ENCODE data around the gene RNU1-2.
A peak's percentile ranks its signal among the peaks of the same experiment; 100 is the strongest.
"Not testable (repeated sequence)": the region's sequence is repeated elsewhere in the genome, so short reads cannot be mapped to it uniquely, and the experiment has no call there.

RNU1-2 gene

DNA sequence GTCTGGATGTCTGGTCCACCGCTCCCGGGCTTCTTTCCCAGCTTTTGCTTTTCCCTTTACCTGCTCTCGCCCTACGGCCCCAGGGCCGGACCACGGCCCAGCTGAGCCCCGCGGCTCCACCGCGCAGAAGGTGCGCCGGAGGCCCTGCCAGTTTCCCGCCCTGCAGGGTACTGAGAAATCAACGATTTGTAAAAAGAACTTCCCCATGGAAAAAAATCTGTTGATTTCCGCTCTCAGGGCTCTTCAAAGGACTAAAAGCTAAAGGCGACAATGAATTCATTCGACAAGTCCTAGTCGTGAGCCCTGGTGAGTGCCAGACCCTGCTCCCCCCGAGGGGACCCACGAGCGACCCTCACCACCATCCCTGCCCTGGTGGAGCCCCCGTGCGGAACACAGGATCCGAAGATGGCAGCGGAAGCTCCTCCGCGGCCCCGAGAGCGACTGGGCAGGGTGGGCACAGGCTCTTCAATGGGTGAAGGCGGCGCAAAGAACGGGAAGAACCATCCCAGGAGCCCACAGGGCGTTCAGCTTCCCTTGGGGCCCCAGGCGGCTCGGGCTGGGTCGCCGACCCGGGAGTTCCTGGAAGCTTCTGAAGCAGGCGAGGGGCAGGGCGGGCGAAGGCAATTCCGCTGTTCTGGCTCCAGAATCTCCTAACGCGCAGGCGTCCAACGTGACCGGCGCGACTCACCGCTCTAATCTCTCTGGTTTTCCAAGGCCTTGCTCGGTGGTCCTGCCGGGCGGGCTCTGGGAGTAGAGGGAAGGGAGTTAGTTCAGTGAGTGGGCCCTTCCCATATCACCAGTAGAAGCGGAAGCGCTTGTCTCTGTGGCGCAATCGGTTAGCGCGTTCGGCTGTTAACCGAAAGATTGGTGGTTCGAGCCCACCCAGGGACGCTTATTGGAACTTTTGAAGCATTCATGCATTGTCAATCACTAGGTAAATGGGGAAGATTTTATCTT, 6.6 kb upstream of the RNU1-2 start:
- DNase-seq = peak in 2 of 5 donors; percentile 36 to 43

DNA sequence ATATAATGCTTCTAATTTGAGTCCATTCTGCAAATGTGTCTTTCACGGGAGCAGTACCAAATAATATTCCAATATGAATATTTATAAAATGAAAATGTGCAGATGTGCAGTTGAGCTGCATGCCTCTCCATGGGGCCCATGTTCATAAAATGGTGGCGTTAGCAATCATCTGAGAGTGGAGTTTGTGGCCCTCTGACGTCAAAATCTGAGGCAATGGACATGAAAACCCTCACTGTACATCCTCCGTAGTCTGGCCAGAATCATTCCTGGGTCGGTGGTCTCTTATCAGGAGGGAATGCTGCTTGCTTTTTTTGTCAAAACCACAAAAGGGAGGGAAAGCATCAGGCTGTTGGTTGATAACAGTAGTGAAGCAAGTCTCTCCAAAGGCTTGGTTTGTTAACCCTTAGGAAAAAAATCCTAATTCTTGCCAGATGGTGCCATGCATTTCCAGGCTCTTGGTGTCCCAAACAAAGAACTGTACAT, 5.2 kb upstream of the RNU1-2 start:
- DNase-seq = not testable (repeated sequence)

DNA sequence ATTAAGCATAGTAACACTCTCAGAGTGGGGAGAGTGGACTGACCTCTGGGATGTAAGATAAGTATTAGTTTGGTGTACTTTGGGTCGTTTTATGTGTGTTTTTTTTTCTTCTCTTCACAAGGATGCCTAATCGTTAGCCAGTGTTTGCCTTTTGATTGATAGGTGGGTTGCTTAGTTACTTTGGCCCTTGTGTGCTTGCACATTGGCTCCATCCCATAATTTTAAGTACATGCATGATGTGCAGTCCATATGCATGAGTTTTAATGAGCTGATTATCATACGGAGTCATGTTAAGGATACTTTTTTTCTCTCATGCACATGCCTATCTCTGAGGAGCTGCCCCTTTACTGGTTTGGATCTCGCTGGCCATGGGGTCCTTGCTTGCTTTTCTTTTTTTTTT, 4.7 kb upstream of the RNU1-2 start:
- DNase-seq = not testable (repeated sequence)

DNA sequence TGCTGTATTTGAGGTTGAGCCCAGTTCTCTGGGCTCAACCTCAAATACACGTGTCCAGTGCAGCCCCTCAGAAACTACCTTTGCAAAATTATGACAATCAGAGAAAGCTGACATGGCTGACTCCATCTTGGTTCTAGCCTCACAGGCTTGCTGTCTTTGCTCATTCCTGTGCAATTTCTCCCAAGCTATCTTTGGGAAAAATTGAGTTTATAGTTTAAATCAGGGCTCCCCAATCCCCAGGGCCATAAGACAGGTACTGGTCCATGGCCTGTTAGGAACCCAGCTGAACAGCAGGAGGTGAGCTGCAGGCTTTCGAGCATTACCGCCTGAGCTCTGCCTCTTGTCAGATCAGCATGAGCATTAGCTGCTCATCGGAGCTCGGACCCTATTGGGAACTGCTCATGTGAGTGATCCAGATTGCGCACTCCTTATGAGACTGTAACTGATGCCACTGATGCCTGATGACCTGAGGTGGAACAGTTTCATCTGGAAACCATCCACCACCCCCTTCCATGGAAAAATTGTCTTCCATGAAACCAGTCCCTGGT, 2.7 kb upstream of the RNU1-2 start:
- not testable (repeated sequence) for DNase-seq

DNA sequence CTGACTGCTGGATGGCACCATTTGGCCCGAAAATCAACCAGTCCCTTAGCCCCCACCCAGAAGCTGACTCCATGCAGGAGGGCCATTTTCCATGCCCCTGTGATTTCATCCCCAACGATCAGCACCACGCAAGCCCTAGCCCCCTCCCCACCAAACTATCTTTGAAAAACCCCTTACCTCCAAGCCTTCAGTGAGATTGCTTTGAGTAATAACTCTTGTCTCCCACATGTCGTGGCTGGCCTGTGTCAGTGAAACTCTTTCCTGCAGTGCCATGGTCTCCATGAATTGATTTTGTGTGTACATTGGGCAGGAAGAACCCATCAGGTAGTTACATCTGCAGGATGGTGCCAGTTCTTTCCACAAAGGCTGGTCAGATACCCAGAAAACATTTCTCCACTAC, 2.0 kb upstream of the RNU1-2 start:
- not testable (repeated sequence) for DNase-seq

DNA sequence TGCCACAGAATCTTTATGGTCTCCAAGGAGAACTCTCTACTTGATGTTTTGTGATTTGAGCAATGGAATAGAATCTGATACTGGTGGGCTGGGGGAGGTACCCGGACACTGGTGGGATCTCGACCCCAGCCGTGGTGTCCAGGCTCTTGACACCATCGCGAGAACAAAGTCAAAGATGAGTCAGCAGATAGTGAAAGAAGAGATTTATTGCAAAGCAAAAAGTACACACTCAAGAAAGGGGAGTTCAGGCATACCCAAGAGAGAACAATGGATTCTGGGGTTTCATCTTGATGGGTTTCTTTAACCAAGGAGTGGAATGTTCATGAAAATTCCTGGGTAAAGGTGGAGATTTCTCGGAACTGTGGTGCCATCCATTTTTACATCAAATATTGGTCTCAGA, 1.4 kb upstream of the RNU1-2 start:
- DNase-seq = not testable (repeated sequence)

DNA sequence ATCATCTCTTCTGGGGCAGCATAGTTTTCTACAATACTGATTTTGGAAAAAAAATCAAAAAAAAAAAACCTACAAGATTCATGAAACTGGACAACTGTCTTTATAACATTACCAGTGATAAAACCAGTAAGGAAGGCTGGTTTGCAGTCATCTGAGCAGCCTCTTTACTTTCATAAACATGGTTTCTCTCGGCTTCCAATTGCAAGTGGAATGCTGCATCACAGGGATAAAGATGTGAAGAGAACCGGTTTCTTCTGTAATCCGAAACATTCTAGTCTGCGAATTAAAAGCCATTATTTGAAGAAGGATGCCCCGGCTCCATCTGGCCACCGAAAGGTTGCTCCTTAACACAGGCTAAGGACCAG, 565 bp upstream of the RNU1-2 start:
- not testable (repeated sequence) for DNase-seq

DNA sequence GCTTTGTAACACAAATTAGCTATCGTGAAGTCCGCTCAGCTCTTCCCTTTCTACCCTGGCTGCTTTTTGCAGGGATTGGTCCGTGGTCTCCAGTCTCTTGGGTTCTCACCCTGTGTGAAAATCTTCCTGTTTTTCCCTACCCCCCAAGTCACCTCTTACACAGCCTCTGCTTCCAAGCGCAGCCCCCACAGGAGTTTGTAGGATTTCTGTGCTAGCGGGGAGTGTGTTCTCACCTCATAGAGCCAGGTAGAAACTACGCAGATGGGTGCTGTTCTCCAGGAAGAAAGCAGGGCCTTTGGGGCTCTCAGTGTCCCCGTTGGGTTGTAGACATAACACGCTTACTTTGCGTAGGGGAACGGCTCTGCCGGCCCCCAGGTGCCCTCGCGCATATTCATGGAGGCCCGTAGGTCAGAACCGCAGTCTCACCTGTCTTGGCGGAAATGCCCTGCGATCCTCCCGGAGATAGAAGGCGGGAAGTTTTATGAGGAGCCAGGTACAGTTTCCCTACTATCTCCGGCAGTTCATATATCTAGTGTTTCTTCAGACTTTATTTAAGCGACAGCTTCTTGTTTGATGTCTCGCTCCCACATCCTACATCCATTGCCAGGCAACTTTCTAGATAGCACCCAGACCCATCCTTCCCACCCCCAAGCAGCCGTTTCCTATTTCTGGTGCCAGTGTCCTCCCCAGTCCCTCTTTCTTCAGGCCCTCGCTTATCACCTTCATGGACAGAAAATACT, 706 bp downstream of the RNU1-2 start:
- peak in 4 of 5 donors; percentile 39 to 86 (median 61) for DNase-seq

DNA sequence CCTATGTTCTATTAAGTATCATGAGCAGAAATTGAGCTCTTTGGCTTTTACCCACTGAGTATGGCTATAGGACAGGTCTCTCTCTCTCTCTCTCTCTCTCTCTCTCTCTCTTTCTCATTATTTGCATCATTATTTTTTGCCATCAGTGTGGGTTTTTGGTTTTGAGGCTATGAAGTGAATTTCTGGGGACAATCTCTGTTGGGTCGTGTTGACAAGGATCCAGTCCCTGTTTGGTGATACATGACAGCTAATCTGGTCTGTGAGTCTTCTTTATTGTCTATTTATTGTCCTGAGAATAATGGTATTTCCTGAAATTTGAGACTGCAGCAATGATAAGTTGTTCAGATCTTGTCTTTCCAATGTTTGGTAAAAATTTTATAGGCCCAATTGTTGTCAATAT, 1.9 kb downstream of the RNU1-2 start:
- not testable (repeated sequence) for DNase-seq

DNA sequence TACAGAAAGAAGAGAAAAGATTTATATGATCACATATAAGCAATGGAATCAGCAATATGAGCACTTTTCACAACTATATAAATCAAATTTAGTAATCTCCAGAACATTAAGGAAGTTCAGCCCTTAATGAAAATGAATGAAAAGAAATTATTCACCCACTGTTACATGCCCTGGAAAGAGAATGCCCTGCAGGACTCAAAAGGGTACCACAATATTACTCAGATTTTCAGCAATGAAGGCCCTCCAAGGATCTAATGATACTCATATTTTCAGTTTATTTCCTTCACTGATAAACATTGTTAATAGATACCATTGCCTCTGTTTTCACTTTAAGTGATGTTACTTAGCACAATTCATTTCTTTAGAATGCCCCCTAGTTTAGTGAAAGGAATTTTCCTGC, 2.5 kb downstream of the RNU1-2 start:
- DNase-seq = not testable (repeated sequence)

DNA sequence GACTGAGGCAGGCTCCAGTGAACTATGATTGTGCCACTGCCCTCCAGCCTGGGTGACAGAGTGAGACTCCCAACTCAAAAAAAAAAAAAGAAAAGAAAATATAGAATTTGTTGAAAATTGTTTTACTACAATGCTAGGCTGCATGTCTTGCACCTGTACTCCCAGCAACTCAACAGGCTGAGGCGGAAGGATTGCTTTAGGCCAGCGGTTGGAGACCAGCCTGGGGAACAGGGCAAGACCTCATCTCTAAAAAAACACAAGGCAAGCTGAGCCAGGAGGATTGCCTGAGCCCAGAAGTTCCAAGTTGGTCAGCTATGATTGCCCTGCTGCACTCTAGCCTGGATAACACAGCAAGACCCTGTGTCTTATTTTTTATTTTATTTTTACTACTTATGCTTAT, 3.2 kb downstream of the RNU1-2 start:
- DNase-seq = not testable (repeated sequence)

DNA sequence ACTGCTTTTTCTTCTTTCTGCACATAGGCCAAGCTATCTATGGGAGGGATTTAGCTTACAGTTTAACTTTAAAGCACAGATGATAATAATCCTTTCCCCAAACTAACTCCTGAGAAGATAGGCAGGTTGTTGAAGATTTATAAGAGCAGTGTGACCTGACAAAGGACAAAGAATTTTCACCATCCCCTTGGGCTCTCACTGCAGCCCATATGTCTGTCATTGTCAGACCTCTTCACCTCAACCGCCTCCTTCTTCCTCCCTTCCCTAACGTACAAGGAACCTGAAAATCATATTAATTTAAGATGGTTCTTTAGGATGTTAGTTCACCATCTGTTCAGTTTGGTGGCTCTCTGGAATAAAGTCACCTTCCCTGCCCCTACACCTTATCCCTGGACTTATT, 5.0 kb downstream of the RNU1-2 start:
- DNase-seq = no peak

DNA sequence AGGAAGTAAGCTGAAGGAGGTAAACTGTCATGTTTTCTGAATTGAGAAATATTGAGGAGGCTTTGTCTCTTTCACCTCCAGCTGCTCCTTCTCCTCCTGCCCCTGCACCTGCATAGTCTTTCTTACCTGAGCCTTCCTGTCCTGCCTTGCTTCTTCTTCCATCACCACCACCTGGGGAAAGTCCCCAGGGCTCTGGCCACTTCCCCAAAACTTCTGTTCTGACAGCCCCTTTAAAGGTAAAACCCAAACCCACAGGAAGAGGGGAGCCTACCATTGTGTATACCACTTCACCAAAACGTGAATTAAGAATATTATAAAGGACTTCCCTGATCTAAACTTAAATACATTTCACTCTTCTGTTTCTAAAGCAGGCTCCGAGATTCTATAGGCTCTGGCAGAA, 5.6 kb downstream of the RNU1-2 start:
- DNase-seq = not testable (repeated sequence)

DNA sequence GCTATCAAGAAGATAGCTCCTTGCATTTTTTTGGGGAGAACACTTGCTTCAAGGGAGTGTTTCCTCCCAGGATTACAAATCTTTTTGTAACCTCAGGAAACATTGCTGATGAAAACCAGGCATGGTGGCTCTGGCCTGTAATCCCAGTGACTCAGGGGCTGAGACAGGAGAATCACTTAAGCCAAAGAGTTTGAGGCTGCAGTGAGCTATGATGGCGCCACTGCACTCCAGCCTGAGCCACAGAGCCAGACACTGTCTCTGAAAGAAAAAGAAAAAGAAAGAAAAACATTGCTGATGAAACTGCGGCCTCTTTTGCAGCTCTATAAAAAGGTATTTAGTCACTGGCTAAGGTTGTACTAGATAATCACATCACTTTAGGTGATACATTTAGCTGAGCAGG, 7.3 kb downstream of the RNU1-2 start:
- DNase-seq = no peak

DNA sequence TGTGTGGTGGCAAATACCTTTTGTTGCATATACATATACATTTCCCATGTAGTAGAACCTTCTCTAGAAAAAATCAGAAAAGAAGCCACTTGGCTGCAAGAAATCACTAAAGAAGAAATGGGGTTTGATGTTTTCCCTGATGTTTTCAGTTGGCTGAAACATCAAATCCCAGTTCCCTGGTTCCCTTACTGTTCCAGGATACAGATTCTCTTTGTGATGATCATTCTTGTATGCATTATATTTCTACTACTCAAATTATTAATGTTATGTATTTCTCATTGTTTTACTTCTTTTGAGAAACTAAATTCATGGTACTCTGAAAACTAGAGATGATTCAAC, 7.6 kb downstream of the RNU1-2 start:
- DNase-seq = no peak

DNA sequence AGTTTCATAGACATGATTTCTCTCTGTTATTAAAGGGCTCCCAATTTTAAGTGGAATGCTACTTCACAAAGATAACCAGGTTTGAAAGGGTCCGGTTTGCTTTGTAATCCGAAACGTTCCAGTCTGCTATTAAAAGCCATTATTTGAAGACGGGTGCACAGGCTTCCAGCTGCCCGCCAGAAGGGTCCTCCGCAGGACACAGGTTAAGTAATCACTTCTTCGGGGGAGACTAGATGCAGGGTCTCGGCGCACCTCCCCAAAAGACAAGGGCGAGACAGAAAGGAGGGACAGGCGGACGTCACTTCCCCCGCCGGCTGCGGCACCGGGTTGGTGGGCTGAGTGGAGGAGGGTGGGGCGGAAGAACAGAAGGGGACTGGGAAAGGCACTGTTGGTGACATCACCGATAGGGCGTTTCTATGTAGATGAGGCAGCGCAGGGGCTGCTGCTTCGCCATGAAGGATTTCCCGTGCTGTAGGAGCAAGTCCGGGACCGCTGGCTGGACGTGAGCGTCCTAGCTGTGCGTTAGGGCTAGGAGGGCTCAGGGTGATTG, 8.9 kb downstream of the RNU1-2 start:
- DNase-seq = peak; percentile 93 to 100 (median 99)

DNA sequence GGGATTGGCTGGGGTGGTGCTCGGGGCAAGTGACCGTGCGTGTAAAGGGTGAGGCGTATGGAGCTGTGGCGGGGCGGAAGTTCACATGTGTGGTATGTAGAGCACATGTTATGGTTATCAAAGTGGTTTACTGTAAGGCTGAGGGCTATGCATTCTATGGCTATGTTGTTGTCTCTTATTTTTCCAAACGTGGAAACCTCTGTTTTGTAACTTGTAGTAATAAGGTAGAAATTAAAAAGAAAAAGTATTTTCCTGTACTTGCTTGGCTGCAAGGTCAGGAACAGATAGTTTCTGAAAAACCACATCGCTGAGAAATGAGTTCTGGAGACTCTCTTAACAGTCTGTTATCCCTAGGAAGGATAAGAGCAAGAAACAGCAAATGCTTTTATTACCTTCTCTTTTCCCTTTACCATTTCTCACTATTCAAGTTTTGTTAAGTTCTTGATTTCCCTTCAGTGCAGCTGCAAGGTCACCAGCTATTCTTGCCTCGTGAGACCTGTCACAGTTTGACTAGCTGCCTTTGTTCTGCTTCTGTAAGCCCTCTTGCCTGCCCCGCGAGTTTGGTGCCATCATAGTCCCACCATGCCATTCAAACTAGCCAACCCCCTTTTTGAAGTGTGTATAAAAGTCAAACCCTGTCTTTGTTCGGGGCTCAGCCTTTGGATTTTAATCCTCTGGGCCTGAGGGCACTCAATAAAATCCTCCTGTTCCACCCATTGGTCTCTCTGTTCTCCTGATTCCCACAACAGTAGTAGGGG, 9.5 kb downstream of the RNU1-2 start:
- DNase-seq = peak in 1 of 5 donors; percentile 34

DNA sequence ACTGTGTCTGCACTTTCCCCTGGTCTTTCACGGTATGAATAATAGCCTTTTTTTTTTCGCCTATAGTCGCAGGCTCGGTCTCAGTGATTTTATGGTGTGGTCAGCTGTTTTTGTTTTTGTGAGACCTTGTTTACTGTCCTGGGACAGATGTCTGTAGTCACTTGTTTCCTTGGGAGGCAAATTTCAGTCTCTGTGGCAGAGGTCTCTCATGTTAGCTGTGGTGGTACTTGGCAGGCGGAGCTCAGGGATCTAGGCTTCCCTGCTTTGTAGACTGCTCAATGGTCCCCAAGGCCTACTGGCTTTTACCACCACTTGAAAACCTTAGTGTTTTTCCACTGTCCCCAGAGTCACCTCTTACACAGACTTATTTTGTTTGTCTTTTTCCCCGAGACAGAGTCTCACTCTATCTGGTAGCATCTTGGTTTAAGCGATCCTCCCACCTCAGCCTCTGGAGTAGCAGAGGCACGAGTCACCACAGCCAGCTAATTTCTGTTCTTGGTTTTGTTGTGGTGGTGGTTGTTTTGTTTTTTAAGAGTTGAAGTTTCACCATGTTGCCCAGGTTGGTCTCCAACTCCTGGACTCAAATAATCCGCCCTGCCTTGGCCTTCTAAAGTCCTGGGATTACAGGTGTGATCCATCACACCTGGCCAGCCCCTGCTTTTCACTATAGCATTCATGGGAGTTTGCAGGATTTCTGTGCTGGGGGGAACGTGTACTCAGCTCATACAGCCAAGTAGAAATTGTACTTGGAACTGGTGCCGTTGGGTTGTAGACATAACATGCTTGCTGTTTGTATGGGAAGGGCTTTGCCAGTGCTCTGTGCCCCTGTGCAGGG, 10.3 kb downstream of the RNU1-2 start:
- no peak for DNase-seq

DNA sequence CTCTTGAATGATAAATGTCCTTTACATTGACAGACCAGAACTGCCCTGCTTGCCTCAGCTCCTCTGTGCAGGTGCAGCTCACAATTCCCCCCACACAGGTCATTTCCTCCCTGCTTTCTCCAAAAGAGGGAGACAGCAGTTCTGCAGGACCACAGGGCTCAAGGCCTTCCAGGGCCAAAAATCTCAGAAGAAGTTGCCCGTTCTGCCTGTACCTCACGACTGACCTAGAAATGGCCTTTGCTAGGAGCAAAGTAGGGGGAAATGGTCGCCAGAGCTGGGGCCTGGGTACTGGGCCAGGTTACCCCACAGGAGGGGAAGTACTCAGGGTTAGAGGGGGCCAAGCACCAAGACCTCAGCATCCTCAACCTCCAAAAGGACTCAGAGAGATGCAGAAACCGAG, 11.1 kb downstream of the RNU1-2 start:
- no peak for DNase-seq

DNA sequence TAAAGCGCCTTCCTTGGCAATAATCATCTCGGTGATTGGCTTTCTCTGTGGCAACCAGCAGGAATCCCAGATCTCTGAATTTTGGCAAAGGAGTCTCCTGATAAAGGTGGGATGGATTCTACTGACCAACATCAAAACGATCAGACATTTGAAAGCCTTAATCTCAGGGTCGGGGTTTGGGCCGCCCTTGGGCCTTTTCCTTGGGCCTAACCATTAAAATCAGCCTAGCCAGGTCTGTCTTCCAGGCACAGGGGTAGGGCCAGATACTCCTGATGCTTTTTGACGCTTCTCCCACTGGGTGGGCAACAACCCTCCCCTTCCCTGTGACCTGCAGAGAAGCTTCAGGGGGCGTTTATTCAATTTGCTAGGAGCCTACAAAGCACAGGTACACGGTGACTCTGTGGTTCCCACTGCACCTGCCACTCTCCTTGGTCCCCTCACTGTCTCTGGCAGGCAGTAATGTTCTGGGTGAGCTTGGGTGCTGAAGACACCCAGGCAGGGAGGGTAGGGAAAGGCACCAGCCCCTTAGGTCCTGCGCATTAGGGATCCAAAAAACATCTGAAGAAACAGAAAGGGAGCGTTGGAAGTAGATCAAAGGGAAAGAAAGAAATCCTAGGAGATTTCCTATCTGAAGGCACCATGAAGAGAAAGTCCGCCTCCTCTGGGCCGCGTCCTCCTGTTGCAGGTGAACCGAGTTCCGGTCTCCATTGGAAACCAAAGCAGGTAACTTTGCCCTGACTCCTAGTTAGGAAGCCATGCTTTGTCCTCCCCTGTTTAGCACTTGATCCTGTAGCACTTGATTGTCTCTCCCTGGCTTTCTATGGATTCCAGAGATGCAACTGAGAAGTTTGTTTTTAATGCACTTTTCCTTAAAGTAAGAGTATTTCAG, 12.3 kb downstream of the RNU1-2 start:
- DNase-seq = no peak
